ENCODE data around the gene ADGRG1. TPM values are rescaled to one million over a fixed set of nuclear protein-coding genes. Genes with fewer than 3 reads are reported as not detected.

The ADGRG1 gene
- total RNA-seq, 1 experiment from 2014 or later: 2.0 TPM

- no peak for TF ChIP-seq ZNF121 (CRISPR knock-in tag; IDR thresholded peaks at IDR 0.05)
- TF ChIP-seq E2F1 (CRISPR knock-in tag; IDR thresholded peaks at IDR 0.05): no peak
- no peak for TF ChIP-seq KAT7 (CRISPR knock-in tag; IDR thresholded peaks at IDR 0.05; ENCODE audit: borderline replicate concordance)
- TF ChIP-seq CBFB (CRISPR knock-in tag; IDR thresholded peaks at IDR 0.05; ENCODE audit: low read depth): no peak
- TF ChIP-seq RORB (CRISPR knock-in tag; IDR thresholded peaks at IDR 0.05): no peak
- TF ChIP-seq ATF1 (CRISPR knock-in tag; IDR thresholded peaks at IDR 0.05): no peak
- TF ChIP-seq ZNF416 (CRISPR knock-in tag; IDR thresholded peaks at IDR 0.05): no peak
- no peak for TF ChIP-seq TEAD1 (CRISPR knock-in tag; IDR thresholded peaks at IDR 0.05)
- TF ChIP-seq ATF2 (CRISPR knock-in tag; IDR thresholded peaks at IDR 0.05; ENCODE audit: borderline replicate concordance, low read depth): no peak
- TF ChIP-seq MXD4 (CRISPR knock-in tag; IDR thresholded peaks at IDR 0.05; ENCODE audit: borderline replicate concordance): no peak
- TF ChIP-seq HMGA2 (CRISPR knock-in tag; IDR thresholded peaks at IDR 0.05): no peak
- H3K27ac Mint-ChIP-seq: no peak overlapping the region
- peaks cover 14% of the 10 kb centered on the region for H3K9me3 Mint-ChIP-seq
- peaks cover 40% of the 10 kb centered on the region for H3K27me3 Mint-ChIP-seq (ENCODE audit: low read depth)
- no peak for ATAC-seq
- no peak for DNase-seq (ENCODE audit: low spot score)
- H3K4me1 Mint-ChIP-seq: 0 out of 2 replicates have a peak, but pooled peaks cover 3% of the 10 kb centered on the region
- H3K4me3 Mint-ChIP-seq: no peak overlapping the region
- CTCF ChIA-PET: interaction anchor here (2.2 to 3.3 kb wide), 2 partner anchors 12 to 38 kb away, joined by 6 to 25 read pairs; no protein-coding TSS in a partner anchor
- POLR2A ChIA-PET: no interaction called here
- H3K36me3 Mint-ChIP-seq: no peaks in the 10 kb centered on the region
Observed at GRCh38 chr16:57588831-57589230, 39.6 kb upstream of the ADGRG1 start.

GRCh38 chr16:57589374-57589773 is 39.1 kb upstream of the ADGRG1 start:
- no peaks in the 10 kb centered on the region for H3K36me3 Mint-ChIP-seq
- no peak overlapping the region for H3K4me3 Mint-ChIP-seq
- 0 out of 2 replicates have a peak, but pooled peaks cover 3% of the 10 kb centered on the region for H3K4me1 Mint-ChIP-seq
- ATAC-seq (no peak), DNase-seq (ENCODE audit: low spot score) (no peak)
- ChIA-PET CTCF (interaction anchor here (0.7 to 3.3 kb wide), 4 partner anchors 12 to 388 kb away, joined by 5 to 25 read pairs (median 6); no protein-coding TSS in a partner anchor), POLR2A (no interaction called here)
- H3K27me3 Mint-ChIP-seq (ENCODE audit: low read depth): peaks cover 35% of the 10 kb centered on the region
- H3K9me3 Mint-ChIP-seq: peaks cover 19% of the 10 kb centered on the region
- no peak overlapping the region for H3K27ac Mint-ChIP-seq
- TF ChIP-seq ATF6 (CRISPR knock-in tag; IDR thresholded peaks at IDR 0.05) (no peak), SMAD4 (CRISPR knock-in tag; IDR thresholded peaks at IDR 0.05) (no peak), GTF2I (CRISPR knock-in tag; conservative IDR thresholded peaks at IDR 0.05) (no peak), MLX (CRISPR knock-in tag; IDR thresholded peaks at IDR 0.05) (no peak), SMAD3 (CRISPR knock-in tag; IDR thresholded peaks at IDR 0.05; ENCODE audit: borderline replicate concordance) (no peak), E2F5 (CRISPR knock-in tag; IDR thresholded peaks at IDR 0.05) (no peak), ZNF317 (CRISPR knock-in tag; IDR thresholded peaks at IDR 0.05; ENCODE audit: borderline replicate concordance, low read depth) (no peak), USF1 (CRISPR knock-in tag; IDR thresholded peaks at IDR 0.05) (no peak), PRDM15 (CRISPR knock-in tag; IDR thresholded peaks at IDR 0.05) (no peak), ELF4 (CRISPR knock-in tag; IDR thresholded peaks at IDR 0.05; ENCODE audit: low read depth) (no peak), PREB (CRISPR knock-in tag; IDR thresholded peaks at IDR 0.05; ENCODE audit: borderline replicate concordance) (no peak), ZBTB43 (CRISPR knock-in tag; IDR thresholded peaks at IDR 0.05) (no peak)
